IMR-90 (cell line): ENCODE measurements around the gene VOPP1. TPM values are rescaled to one million over a fixed set of nuclear protein-coding genes. Genes with fewer than 3 reads are reported as not detected.

Source experiments
- ATAC-seq: fragments of 200-7000 bp; cut with Tn5 transposase; 2 replicates; pipeline ENCODE4 v1.9.1; 2020; ENCODE audit warnings: low read depth, mild to moderate bottlenecking, moderate library complexity
- BruUV-seq: library from RNA; stranded (reverse); fragments of 400-500 nt; replicated peaks from 2 replicates; lab custom pipeline; 2021; lab: Mats Ljungman, UMichigan
- CTCF ChIA-PET: fragments of 300-600 bp; formaldehyde crosslinking; extraction: SDS; loops from one replicate; lab custom pipeline; 2021; ENCODE audit warnings: antibody characterized with exemption; lab: Yijun Ruan, JAX
- POLR2A ChIA-PET: fragments of 300-600 bp; sonication (Branson Sonifier 250); formaldehyde crosslinking; loops from one replicate; lab custom pipeline; 2022; ENCODE audit warnings: antibody characterized with exemption; ENCODE audit not compliant: unreplicated experiment; lab: Charles Lee
- DNase-seq: peaks from one replicate; pipeline ENCODE4 v3.0.0; 2013
- H2AFZ ChIP-seq: replicated peaks from 2 replicates; pipeline ENCODE3; 2013; ENCODE audit warnings: low read length, mild to moderate bottlenecking; ENCODE audit not compliant: poor library complexity
- H2AK5ac ChIP-seq: 2 replicates; pipeline ENCODE4 v1.6.1; 2013; ENCODE audit warnings: low read depth, low read length, inconsistent platforms
- H2AK9ac ChIP-seq: replicated peaks from 2 replicates; pipeline ENCODE3; 2013; ENCODE audit warnings: mild to moderate bottlenecking, low read depth, low read length, moderate library complexity; ENCODE audit not compliant: poor library complexity
- H2BK120ac ChIP-seq: 2 replicates; pipeline ENCODE4 v1.6.1; 2013; ENCODE audit warnings: low read depth, low read length, inconsistent platforms
- H2BK15ac ChIP-seq: 3 replicates; pipeline ENCODE4 v1.6.1; 2013; ENCODE audit warnings: low read depth, low read length, inconsistent platforms
- H2BK20ac ChIP-seq: 2 replicates; pipeline ENCODE4 v1.6.1; 2013; ENCODE audit warnings: low read depth, mild to moderate bottlenecking, inconsistent platforms, low read length, moderate library complexity
- H2BK5ac ChIP-seq: 2 replicates; pipeline ENCODE4 v1.6.1; 2013; ENCODE audit warnings: mild to moderate bottlenecking, low read depth, low read length, inconsistent platforms; ENCODE audit not compliant: poor library complexity, severe bottlenecking
- H3K14ac ChIP-seq: replicated peaks from 2 replicates; pipeline ENCODE4 v1.6.1; 2013; ENCODE audit warnings: low read depth, low read length, inconsistent platforms
- H3K18ac ChIP-seq: 2 replicates; pipeline ENCODE4 v1.6.1; 2013; ENCODE audit warnings: low read depth, low read length, control low read depth
- H3K23ac ChIP-seq: 2 replicates; pipeline ENCODE4 v1.6.1; 2013; ENCODE audit warnings: low read depth, low read length, inconsistent platforms
- H3K27ac ChIP-seq: 2 replicates; pipeline ENCODE4 v1.5.1; 2013; ENCODE audit warnings: mild to moderate bottlenecking, control low read depth, low read length; ENCODE audit not compliant: insufficient read depth
- H3K27me3 ChIP-seq: 2 replicates; pipeline ENCODE4 v1.6.1; 2013; ENCODE audit warnings: low read length; ENCODE audit not compliant: control insufficient read depth, insufficient read depth
- H3K36me3 ChIP-seq: 2 replicates; pipeline ENCODE4 v1.6.1; 2013; ENCODE audit warnings: low read length, mixed read lengths; ENCODE audit not compliant: control insufficient read depth, insufficient read depth
- H3K4ac ChIP-seq: 2 replicates; pipeline ENCODE4 v1.6.1; 2013; ENCODE audit warnings: low read depth, low read length, inconsistent platforms
- H3K4me1 ChIP-seq: 2 replicates; pipeline ENCODE4 v1.6.1; 2013; ENCODE audit warnings: low read length, mixed read lengths; ENCODE audit not compliant: control insufficient read depth, insufficient read depth
- H3K4me2 ChIP-seq: 2 replicates; pipeline ENCODE4 v1.6.1; 2013; ENCODE audit warnings: low read depth, mild to moderate bottlenecking, control low read depth, low read length, moderate library complexity
- H3K4me3 ChIP-seq: 2 replicates; pipeline ENCODE4 v1.5.1; 2013; ENCODE audit warnings: low read depth, mild to moderate bottlenecking, control low read depth, low read length, moderate library complexity; ENCODE audit not compliant: insufficient read depth
- H3K56ac ChIP-seq: 2 replicates; pipeline ENCODE4 v1.6.1; 2013; ENCODE audit warnings: low read length, inconsistent platforms; ENCODE audit not compliant: insufficient read depth; ENCODE audit errors: extremely low read depth
- H3K79me1 ChIP-seq, 2 experiments: 2 replicates each; pipeline ENCODE4 v1.6.1; 2013; ENCODE audit warnings: low read length in 2 of 2, inconsistent platforms in 1 of 2, low read depth in 1 of 2
- H3K9ac ChIP-seq: 2 replicates; pipeline ENCODE4 v1.6.1; 2013; ENCODE audit warnings: low read depth, low read length, control low read depth
- H3K9me1 ChIP-seq: 2 replicates; pipeline ENCODE4 v1.6.1; 2013; ENCODE audit warnings: low read length, inconsistent platforms; ENCODE audit not compliant: insufficient read depth
- H3K9me3 ChIP-seq: 2 replicates; pipeline ENCODE4 v1.6.1; 2013; ENCODE audit warnings: low read length; ENCODE audit not compliant: control insufficient read depth, insufficient read depth
- H4K20me1 ChIP-seq: 2 replicates; pipeline ENCODE4 v1.6.1; 2013; ENCODE audit warnings: low read length, inconsistent platforms; ENCODE audit not compliant: insufficient read depth
- H4K5ac ChIP-seq: 2 replicates; pipeline ENCODE4 v1.6.1; 2013; ENCODE audit warnings: mild to moderate bottlenecking, low read depth, low read length, control low read depth
- H4K8ac ChIP-seq, 2 experiments: 2 replicates each; pipeline ENCODE4 v1.6.1; 2013; ENCODE audit warnings: low read depth in 2 of 2, low read length in 2 of 2, control low read depth in 1 of 2, inconsistent platforms in 1 of 2
- H4K91ac ChIP-seq: 2 replicates; pipeline ENCODE4 v1.6.1; 2013; ENCODE audit warnings: low read depth, low read length, inconsistent platforms; ENCODE audit not compliant: insufficient read depth
- BHLHE40 ChIP-seq: fragments of 150-350 bp; IDR thresholded peaks from 2 replicates; pipeline ENCODE4 v1.6.1; 2016; ENCODE audit warnings: mild to moderate bottlenecking, low read depth, low read length
- CHD1 ChIP-seq: IDR thresholded peaks from 2 replicates; pipeline ENCODE4 v1.6.1; 2012; ENCODE audit warnings: low read depth, low read length, improper control_type of control experiment
- CTCF ChIP-seq: conservative IDR thresholded peaks from 2 replicates; pipeline ENCODE4 v1.5.1; 2012; ENCODE audit warnings: mild to moderate bottlenecking, low read depth, low read length, improper control_type of control experiment
- MAFK ChIP-seq: IDR thresholded peaks from 2 replicates; pipeline ENCODE4 v1.6.1; 2012; ENCODE audit warnings: low read depth, low read length, improper control_type of control experiment
- MAZ ChIP-seq: IDR thresholded peaks from 2 replicates; pipeline ENCODE4 v1.6.1; 2012; ENCODE audit warnings: low read depth, mild to moderate bottlenecking, low read length, improper control_type of control experiment, moderate library complexity, borderline replicate concordance
- MXI1 ChIP-seq: IDR thresholded peaks from 2 replicates; pipeline ENCODE4 v1.6.1; 2012; ENCODE audit warnings: low read depth, mild to moderate bottlenecking, low read length, moderate library complexity, borderline replicate concordance
- NFE2L2 ChIP-seq: fragments of 150-350 bp; IDR thresholded peaks from 2 replicates; pipeline ENCODE4 v1.6.1; 2016; ENCODE audit warnings: low read depth, mild to moderate bottlenecking, low read length
- RAD21 ChIP-seq: IDR thresholded peaks from 2 replicates; pipeline ENCODE4 v1.6.1; 2012; ENCODE audit warnings: low read length, improper control_type of control experiment
- RCOR1 ChIP-seq: IDR thresholded peaks from 2 replicates; pipeline ENCODE4 v1.6.1; 2012; ENCODE audit warnings: mild to moderate bottlenecking, low read length, improper control_type of control experiment; ENCODE audit not compliant: insufficient replicate concordance
- RFX5 ChIP-seq: IDR thresholded peaks from 2 replicates; pipeline ENCODE4 v1.8.0; 2012; ENCODE audit warnings: low read depth, mild to moderate bottlenecking, low read length, moderate library complexity
- SMC3 ChIP-seq: fragments of 150-350 bp; IDR thresholded peaks from 2 replicates; pipeline ENCODE4 v1.6.1; 2016; ENCODE audit warnings: low read depth, mild to moderate bottlenecking, antibody characterized with exemption, low read length, moderate library complexity
- WGBS, 2 experiments: methylation state at CpG; one replicate each; pipeline versions ENCODE4 v1.1.5 to v1.1.7; 2013; ENCODE audit warnings: missing lambda C conversion rate in 2 of 2; ENCODE audit not compliant: insufficient read length in 1 of 2; ENCODE audit errors: extremely low coverage in 2 of 2; 5-methylcytosine and 5-hydroxymethylcytosine counted together
- dilution Hi-C: fragments of 300-500 bp; cut with HindIII; formaldehyde crosslinking; loops from one replicate; pipeline ENCODE4 v1.14.3; 2018; ENCODE audit warnings: low sequenced_read_pairs; ENCODE audit not compliant: unreplicated experiment
- in situ Hi-C: fragments of 300-500 bp; cut with MboI; formaldehyde crosslinking; loops from 3 replicates; pipeline ENCODE4 v1.14.3; 2019; ENCODE audit warnings: low sequenced_read_pairs, inconsistent platforms, mixed read lengths
- intact Hi-C: fragments of 100-400 bp; cut with micrococcal nuclease; formaldehyde crosslinking; loops from 2 replicates; pipeline ENCODE4 v1.10.0; 2022
- polyA plus RNA-seq, 3 experiments: library from polyadenylated mRNA; depleted of rRNA; stranded (reverse); fragments of >200 nt; gene quantifications; 2 replicates each; pipeline ENCODE4 v1.2.3, GENCODE V29; 2012; ENCODE audit warnings: low replicate concordance in 1 of 3
- total RNA-seq: library from RNA; depleted of rRNA; stranded (reverse); fragments of >200 nt; gene quantifications from 2 replicates; pipeline ENCODE4 v1.2.3, GENCODE V29; 2012

The VOPP1 gene
- total and polyA plus RNA-seq, 2 of the 4 experiments (the other 2 are of a cell fraction): 60.2 to 94.5 TPM

GRCh38 chr7:55567571-55567970 is 4.7 kb downstream of the VOPP1 start:
- H3K18ac ChIP-seq: no peak overlapping the region
- no TSS peak for BruUV-seq
- POLR2A ChIA-PET: no interaction called here

More at GRCh38 chr7:55567571-55567970, 4.7 kb downstream of the VOPP1 start:
- Histone ChIP-seq H3K56ac (no peak overlapping the region), H2AFZ (no peak overlapping the region), H3K9ac (no peak overlapping the region), H2AK9ac (no peak overlapping the region), H2AK5ac (no peak overlapping the region), H2BK5ac (no peak overlapping the region), H3K23ac (no peak overlapping the region), H2BK120ac (no peak overlapping the region), H3K9me3 (no peaks in the 10 kb centered on the region), H3K14ac (no peak overlapping the region), H4K91ac (no peak overlapping the region), H3K79me1 (peaks cover 28 to 71% of the 10 kb centered on the region in 2 experiments), H3K9me1 (peaks cover 28% of the 10 kb centered on the region), H3K27ac (no peak overlapping the region), H2BK15ac (no peak overlapping the region), H3K36me3 (no peaks in the 10 kb centered on the region), H4K20me1 (peaks cover 60% of the 10 kb centered on the region), H4K8ac (no peak overlapping the region), H2BK20ac (no peak overlapping the region), H3K4me2 (no peak overlapping the region), H3K4ac (no peak overlapping the region), H4K5ac (no peak overlapping the region), H3K27me3 (no peaks in the 10 kb centered on the region), H3K4me3 (no peak overlapping the region), H3K4me1 (peaks cover 11% of the 10 kb centered on the region)
- TF ChIP-seq CTCF: no peak
- no peak for TF ChIP-seq SMC3
- no peak for TF ChIP-seq MXI1
- TF ChIP-seq CHD1: no peak
- TF ChIP-seq BHLHE40: no peak
- no peak for TF ChIP-seq MAZ
- TF ChIP-seq RCOR1: no peak
- no peak for TF ChIP-seq RFX5
- TF ChIP-seq MAFK: no peak
- no peak for TF ChIP-seq NFE2L2
- no peak for TF ChIP-seq RAD21
- DNase-seq (no peak), ATAC-seq (no peak)
- CTCF ChIA-PET: no interaction called here
- dilution Hi-C loops: no loop called here
- no CpG with 5 or more reads among the region's 3 CpGs for WGBS, 2 experiments
- intact Hi-C loops: no loop called here
- in situ Hi-C loops: loop anchor here (25.0 kb wide), 1 partner anchor 805 kb away; the partner anchor contains the start of gene SEC61G
